ENCODE results near the gene CADM2.

CADM2 gene

DNA sequence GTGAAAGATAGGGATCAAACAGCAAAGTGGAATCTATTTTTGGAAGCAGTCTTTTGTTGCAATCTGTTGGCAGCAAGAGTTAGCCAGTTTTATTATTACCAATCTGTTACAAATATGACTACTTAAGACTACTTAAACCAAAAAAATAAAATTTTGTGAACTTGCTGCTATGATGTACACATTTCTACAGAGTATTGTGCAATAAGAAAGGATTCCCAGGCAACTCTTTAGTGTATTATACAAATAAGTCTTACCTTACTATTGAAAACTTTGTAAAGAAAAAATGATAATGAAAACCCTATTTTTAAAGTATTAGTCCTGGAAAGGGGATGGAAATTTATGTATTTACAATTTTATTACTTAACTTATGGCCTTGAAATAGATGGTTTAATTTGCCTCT is 44.7 kb downstream of the CADM2 start:
- no peaks in the 10 kb centered on the region for H3K9me3 ChIP-seq (ENCODE audit: control insufficient read depth in 5 of 5, low read length in 5 of 5)
- peaks cover 0 to 6% (median 0%) of the 10 kb centered on the region in 5 donors for H3K4me1 ChIP-seq (ENCODE audit: control insufficient read depth in 5 of 5, insufficient read depth in 5 of 5, low read length in 5 of 5)
- H3K4me3 ChIP-seq (ENCODE audit: low read depth in 1 of 5, low read length in 5 of 5): no peak overlapping the region
- no peaks in the 10 kb centered on the region for H3K36me3 ChIP-seq (ENCODE audit: control insufficient read depth in 5 of 5, insufficient read depth in 5 of 5, low read length in 5 of 5)
- H3K27ac ChIP-seq (ENCODE audit: low read depth, low read length): no peak overlapping the region
- H3K27me3 ChIP-seq (ENCODE audit: control insufficient read depth in 5 of 5, insufficient read depth in 4 of 5, low read length in 5 of 5): no peaks in the 10 kb centered on the region
- no peak overlapping the region for H3K9ac ChIP-seq (ENCODE audit: low read length in 5 of 5)

DNA sequence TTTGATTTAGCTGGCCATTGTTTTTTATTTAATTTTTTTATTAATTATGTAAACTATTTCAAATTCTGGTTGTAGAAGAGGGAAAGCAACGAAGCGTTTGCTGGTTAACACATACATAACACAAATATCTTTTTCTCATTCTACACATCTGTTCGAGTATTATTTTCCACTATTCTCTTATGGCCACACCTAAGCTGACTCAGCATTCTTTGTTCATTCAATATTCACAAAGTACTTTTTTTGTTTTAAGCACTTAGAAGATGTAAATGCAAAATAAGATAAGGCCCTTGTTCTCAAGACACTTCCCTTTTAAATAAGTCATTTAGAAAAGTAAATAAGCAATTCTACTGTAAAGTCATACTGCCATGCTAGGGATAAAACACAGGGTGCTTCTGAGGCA is 45.4 kb downstream of the CADM2 start:
- Histone ChIP-seq H3K9me3 (ENCODE audit: control insufficient read depth in 5 of 5, low read length in 5 of 5) (no peaks in the 10 kb centered on the region), H3K27ac (ENCODE audit: low read depth, low read length) (no peak overlapping the region), H3K36me3 (ENCODE audit: control insufficient read depth in 5 of 5, insufficient read depth in 5 of 5, low read length in 5 of 5) (no peaks in the 10 kb centered on the region), H3K9ac (ENCODE audit: low read length in 5 of 5) (no peak overlapping the region), H3K4me3 (ENCODE audit: low read depth in 1 of 5, low read length in 5 of 5) (no peak overlapping the region), H3K4me1 (ENCODE audit: control insufficient read depth in 5 of 5, insufficient read depth in 5 of 5, low read length in 5 of 5) (peaks cover 0 to 6% (median 0%) of the 10 kb centered on the region in 5 donors), H3K27me3 (ENCODE audit: control insufficient read depth in 5 of 5, insufficient read depth in 4 of 5, low read length in 5 of 5) (no peaks in the 10 kb centered on the region)

DNA sequence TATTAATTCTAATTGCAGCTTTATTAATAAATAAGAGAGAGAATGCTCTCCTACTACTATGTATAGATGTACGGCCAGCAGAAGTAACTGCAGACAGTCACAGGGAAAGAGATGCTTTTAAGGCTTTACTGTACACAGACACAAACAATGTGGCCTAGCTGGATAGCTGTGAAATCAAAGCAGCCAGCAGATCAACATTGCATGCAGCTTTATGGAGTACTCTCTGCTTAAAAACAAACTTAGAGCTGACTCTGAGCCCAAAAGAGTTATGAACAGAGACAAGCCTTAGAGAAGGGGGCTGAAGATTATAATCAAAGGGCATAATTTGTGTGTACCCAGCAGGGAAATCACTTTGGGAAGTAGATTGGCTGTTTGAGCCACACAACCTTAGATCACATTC is 47.2 kb downstream of the CADM2 start:
- H3K4me1 ChIP-seq (ENCODE audit: control insufficient read depth in 5 of 5, insufficient read depth in 5 of 5, low read length in 5 of 5): peaks cover 0 to 6% (median 0%) of the 10 kb centered on the region in 5 donors
- no peak overlapping the region for H3K27ac ChIP-seq (ENCODE audit: low read depth, low read length)
- H3K4me3 ChIP-seq (ENCODE audit: low read depth in 1 of 5, low read length in 5 of 5): no peak overlapping the region
- H3K36me3 ChIP-seq (ENCODE audit: control insufficient read depth in 5 of 5, insufficient read depth in 5 of 5, low read length in 5 of 5): no peaks in the 10 kb centered on the region
- no peaks in the 10 kb centered on the region for H3K27me3 ChIP-seq (ENCODE audit: control insufficient read depth in 5 of 5, insufficient read depth in 4 of 5, low read length in 5 of 5)
- no peaks in the 10 kb centered on the region for H3K9me3 ChIP-seq (ENCODE audit: control insufficient read depth in 5 of 5, low read length in 5 of 5)
- no peak overlapping the region for H3K9ac ChIP-seq (ENCODE audit: low read length in 5 of 5)

DNA sequence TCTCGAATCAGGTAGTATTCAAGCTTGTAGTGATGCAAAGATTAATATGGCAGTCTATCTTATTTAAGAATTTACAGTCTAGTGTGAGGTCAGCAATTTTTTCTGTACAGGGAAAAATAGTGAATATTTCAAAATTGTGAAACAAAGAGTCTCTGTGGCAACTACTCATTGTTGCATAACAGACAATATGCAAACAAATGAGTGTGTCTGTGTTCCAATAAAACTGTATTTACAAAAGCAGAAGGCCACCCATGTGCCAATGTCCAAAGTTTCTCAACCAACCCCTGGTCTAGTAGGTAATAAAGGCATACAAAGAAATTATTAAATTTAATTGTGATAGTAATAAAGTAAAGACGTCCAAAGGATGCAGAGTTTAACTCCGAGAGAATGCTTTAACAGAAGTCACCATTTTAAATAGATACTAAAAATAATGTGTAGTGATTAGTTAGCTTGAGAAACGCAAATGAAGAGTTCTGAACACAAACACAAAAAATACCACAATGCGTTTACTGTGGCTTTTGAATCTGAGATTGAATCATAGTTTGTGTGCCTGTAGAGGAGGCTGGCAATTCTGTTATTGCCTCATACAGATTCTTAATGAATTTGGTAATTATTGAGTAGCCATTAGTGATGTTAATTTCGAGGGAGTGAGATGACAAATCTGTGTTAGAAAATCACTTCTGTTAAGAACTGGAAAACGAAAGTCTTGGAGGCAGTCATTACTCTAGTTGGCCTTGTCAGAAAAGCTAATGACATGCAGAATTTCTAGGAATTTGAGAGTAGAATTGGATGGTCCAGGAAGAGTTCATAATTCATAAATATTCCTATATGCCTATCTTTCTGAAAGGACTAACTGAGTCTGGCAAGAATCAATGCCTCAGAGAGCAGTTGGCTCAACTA is 48.7 kb downstream of the CADM2 start:
- no peak overlapping the region for H3K4me3 ChIP-seq (ENCODE audit: low read depth in 1 of 5, low read length in 5 of 5)
- H3K4me1 ChIP-seq (ENCODE audit: control insufficient read depth in 5 of 5, insufficient read depth in 5 of 5, low read length in 5 of 5): peaks cover 0 to 6% (median 0%) of the 10 kb centered on the region in 5 donors
- H3K27ac ChIP-seq (ENCODE audit: low read depth, low read length): no peak overlapping the region
- H3K9ac ChIP-seq (ENCODE audit: low read length in 5 of 5): no peak overlapping the region
- H3K36me3 ChIP-seq (ENCODE audit: control insufficient read depth in 5 of 5, insufficient read depth in 5 of 5, low read length in 5 of 5): no peaks in the 10 kb centered on the region
- H3K9me3 ChIP-seq (ENCODE audit: control insufficient read depth in 5 of 5, low read length in 5 of 5): no peaks in the 10 kb centered on the region
- H3K27me3 ChIP-seq (ENCODE audit: control insufficient read depth in 5 of 5, insufficient read depth in 4 of 5, low read length in 5 of 5): no peaks in the 10 kb centered on the region

DNA sequence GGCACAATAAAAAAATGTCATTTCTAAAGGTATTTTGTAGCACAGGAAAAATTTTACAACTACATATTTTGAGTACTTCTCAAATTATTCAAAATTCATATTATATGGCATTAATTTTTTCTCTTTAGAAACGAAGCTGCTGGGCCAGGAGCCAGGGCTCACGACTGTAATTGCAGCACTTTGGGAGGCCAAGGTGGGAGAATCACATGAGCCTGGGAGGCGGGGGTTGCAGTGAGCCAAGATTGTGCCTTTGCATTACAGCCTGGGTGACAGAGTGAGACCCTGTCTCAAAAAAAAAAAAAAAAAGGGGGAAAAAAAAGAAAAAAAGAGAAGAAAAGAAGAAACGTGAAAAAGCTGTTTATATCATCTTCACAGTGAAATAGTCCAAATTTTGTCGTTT is 62.0 kb downstream of the CADM2 start:
- Histone ChIP-seq H3K4me3 (ENCODE audit: low read depth in 1 of 5, low read length in 5 of 5) (no peak overlapping the region), H3K4me1 (ENCODE audit: control insufficient read depth in 5 of 5, insufficient read depth in 5 of 5, low read length in 5 of 5) (no peaks in the 10 kb centered on the region), H3K27ac (ENCODE audit: low read depth, low read length) (no peak overlapping the region), H3K27me3 (ENCODE audit: control insufficient read depth in 5 of 5, insufficient read depth in 4 of 5, low read length in 5 of 5) (no peaks in the 10 kb centered on the region), H3K9ac (ENCODE audit: low read length in 5 of 5) (no peak overlapping the region), H3K9me3 (ENCODE audit: control insufficient read depth in 5 of 5, low read length in 5 of 5) (no peaks in the 10 kb centered on the region), H3K36me3 (ENCODE audit: control insufficient read depth in 5 of 5, insufficient read depth in 5 of 5, low read length in 5 of 5) (no peaks in the 10 kb centered on the region)

DNA sequence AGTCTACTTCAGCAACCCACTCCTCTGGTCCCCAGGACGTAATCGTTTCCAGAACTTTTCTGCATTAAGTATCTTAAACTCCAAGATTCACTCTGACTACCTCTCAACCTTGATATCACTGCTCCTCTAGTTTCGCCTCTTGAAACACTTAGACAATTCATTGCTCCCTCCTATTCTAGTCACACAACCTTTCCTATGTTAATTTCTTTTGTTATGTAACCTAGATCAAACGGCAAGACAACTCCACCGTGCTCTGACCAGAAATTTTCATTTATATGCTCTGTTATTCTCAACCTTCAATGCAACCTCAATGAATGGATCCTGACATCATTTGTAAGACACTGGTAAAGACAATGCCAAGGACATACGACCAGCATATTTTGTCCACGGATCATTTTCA is 71.3 kb downstream of the CADM2 start:
- no peaks in the 10 kb centered on the region for H3K4me1 ChIP-seq (ENCODE audit: control insufficient read depth in 5 of 5, insufficient read depth in 5 of 5, low read length in 5 of 5)
- no peak overlapping the region for H3K4me3 ChIP-seq (ENCODE audit: low read depth in 1 of 5, low read length in 5 of 5)
- no peak overlapping the region for H3K9ac ChIP-seq (ENCODE audit: low read length in 5 of 5)
- no peak overlapping the region for H3K27ac ChIP-seq (ENCODE audit: low read depth, low read length)
- H3K36me3 ChIP-seq (ENCODE audit: control insufficient read depth in 5 of 5, insufficient read depth in 5 of 5, low read length in 5 of 5): no peaks in the 10 kb centered on the region
- no peaks in the 10 kb centered on the region for H3K9me3 ChIP-seq (ENCODE audit: control insufficient read depth in 5 of 5, low read length in 5 of 5)
- H3K27me3 ChIP-seq (ENCODE audit: control insufficient read depth in 5 of 5, insufficient read depth in 4 of 5, low read length in 5 of 5): no peaks in the 10 kb centered on the region

DNA sequence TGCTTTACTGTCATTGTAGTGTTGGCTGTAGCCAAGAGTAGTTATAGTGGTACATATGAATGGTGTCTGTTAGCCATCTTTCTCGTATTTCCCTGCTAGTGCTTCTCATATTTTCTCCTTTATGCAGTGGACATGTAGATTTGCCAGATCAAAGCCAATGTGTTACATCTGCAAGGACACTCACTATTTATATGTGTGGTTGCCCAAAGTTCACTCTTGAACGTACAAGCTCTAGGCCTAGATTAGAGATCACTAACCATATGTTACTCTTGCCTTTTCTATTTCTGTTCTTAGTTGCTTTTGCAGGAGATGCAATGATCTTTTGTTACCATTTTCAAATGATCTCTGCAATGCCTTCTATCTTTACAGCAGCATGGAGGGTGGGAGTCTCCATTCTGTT is 78.4 kb downstream of the CADM2 start:
- H3K4me3 ChIP-seq (ENCODE audit: low read depth in 1 of 5, low read length in 5 of 5): no peak overlapping the region
- H3K27me3 ChIP-seq (ENCODE audit: control insufficient read depth in 5 of 5, insufficient read depth in 4 of 5, low read length in 5 of 5): no peaks in the 10 kb centered on the region
- no peak overlapping the region for H3K27ac ChIP-seq (ENCODE audit: low read depth, low read length)
- H3K4me1 ChIP-seq (ENCODE audit: control insufficient read depth in 5 of 5, insufficient read depth in 5 of 5, low read length in 5 of 5): no peaks in the 10 kb centered on the region
- H3K36me3 ChIP-seq (ENCODE audit: control insufficient read depth in 5 of 5, insufficient read depth in 5 of 5, low read length in 5 of 5): no peaks in the 10 kb centered on the region
- no peak overlapping the region for H3K9ac ChIP-seq (ENCODE audit: low read length in 5 of 5)
- H3K9me3 ChIP-seq (ENCODE audit: control insufficient read depth in 5 of 5, low read length in 5 of 5): no peaks in the 10 kb centered on the region

DNA sequence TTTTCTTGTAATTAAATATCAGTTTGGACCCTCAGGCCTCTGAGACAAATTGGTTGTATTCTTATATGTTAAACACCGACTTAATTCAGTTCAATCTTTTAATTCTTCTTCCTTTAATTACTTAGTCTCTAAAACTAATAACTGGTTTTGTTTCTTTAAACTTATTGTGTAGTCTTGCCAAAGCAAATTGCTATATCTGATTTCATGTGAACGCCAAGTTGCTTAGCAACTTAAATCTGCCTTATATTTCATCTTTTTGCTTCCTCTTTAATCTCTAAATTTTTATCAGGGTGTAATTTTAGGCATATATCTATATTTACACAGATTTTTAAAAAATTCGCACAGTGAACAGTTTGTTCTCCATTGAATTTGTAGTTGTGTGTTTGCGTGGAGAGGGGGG is 82.2 kb downstream of the CADM2 start:
- Histone ChIP-seq H3K9ac (ENCODE audit: low read length in 5 of 5) (no peak overlapping the region), H3K4me1 (ENCODE audit: control insufficient read depth in 5 of 5, insufficient read depth in 5 of 5, low read length in 5 of 5) (no peaks in the 10 kb centered on the region), H3K27ac (ENCODE audit: low read depth, low read length) (no peak overlapping the region), H3K27me3 (ENCODE audit: control insufficient read depth in 5 of 5, insufficient read depth in 4 of 5, low read length in 5 of 5) (no peaks in the 10 kb centered on the region), H3K9me3 (ENCODE audit: control insufficient read depth in 5 of 5, low read length in 5 of 5) (no peaks in the 10 kb centered on the region), H3K4me3 (ENCODE audit: low read depth in 1 of 5, low read length in 5 of 5) (no peak overlapping the region), H3K36me3 (ENCODE audit: control insufficient read depth in 5 of 5, insufficient read depth in 5 of 5, low read length in 5 of 5) (no peaks in the 10 kb centered on the region)

DNA sequence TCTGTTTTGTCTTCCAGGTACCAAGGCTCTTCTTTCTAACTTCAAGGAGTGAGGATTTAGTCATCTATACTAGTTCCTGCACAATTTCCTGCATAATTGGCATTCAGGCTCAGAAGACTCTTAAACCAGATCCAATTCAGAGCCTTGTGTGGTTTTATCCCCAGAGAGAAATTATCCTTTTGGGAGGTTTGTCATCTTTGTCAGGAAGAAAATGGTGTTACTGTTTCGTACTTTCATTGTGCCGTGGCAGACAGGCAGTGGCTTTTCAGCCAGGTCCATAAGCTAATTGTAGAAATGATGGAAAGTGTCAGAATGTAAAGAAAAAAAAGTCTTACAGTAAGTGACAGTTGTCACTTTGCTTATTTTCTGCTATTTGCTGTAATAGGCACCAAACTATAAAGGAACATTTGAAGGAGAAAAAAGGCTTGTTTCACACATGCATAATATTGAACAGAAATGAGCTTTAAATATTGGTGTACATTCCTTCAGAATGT is 82.8 kb downstream of the CADM2 start:
- H3K27ac ChIP-seq (ENCODE audit: low read depth, low read length): no peak overlapping the region
- no peaks in the 10 kb centered on the region for H3K4me1 ChIP-seq (ENCODE audit: control insufficient read depth in 5 of 5, insufficient read depth in 5 of 5, low read length in 5 of 5)

DNA sequence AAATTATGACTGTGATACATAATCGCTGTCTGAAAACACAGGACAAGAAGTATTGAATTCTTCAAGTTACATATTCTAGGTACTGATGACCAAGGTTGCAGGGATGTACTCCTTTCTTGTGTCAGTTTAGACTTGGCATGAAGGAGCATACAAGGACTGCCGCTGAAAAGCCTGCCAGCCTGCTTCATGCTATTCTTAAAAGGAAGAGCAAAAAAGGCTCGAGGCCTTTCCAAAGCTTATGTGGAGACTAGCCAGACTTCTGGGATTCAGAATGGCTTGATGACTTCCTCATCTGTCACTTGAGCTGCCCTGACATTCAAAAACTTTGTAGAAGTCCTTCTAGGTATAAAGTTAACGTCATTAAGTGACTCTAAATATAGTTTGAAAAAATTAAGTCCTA is 92.0 kb downstream of the CADM2 start:
- Histone ChIP-seq H3K27ac (ENCODE audit: low read depth, low read length) (no peak overlapping the region), H3K9ac (ENCODE audit: low read length in 5 of 5) (no peak overlapping the region), H3K36me3 (ENCODE audit: control insufficient read depth in 5 of 5, insufficient read depth in 5 of 5, low read length in 5 of 5) (no peaks in the 10 kb centered on the region), H3K4me3 (ENCODE audit: low read depth in 1 of 5, low read length in 5 of 5) (no peak overlapping the region), H3K9me3 (ENCODE audit: control insufficient read depth in 5 of 5, low read length in 5 of 5) (no peaks in the 10 kb centered on the region), H3K4me1 (ENCODE audit: control insufficient read depth in 5 of 5, insufficient read depth in 5 of 5, low read length in 5 of 5) (no peaks in the 10 kb centered on the region), H3K27me3 (ENCODE audit: control insufficient read depth in 5 of 5, insufficient read depth in 4 of 5, low read length in 5 of 5) (no peaks in the 10 kb centered on the region)

More for the DNA sequence above, 82.8 kb downstream of the CADM2 start:
- Histone ChIP-seq H3K9me3 (ENCODE audit: control insufficient read depth in 5 of 5, low read length in 5 of 5) (no peaks in the 10 kb centered on the region), H3K9ac (ENCODE audit: low read length in 5 of 5) (no peak overlapping the region), H3K27me3 (ENCODE audit: control insufficient read depth in 5 of 5, insufficient read depth in 4 of 5, low read length in 5 of 5) (no peaks in the 10 kb centered on the region), H3K4me3 (ENCODE audit: low read depth in 1 of 5, low read length in 5 of 5) (no peak overlapping the region), H3K36me3 (ENCODE audit: control insufficient read depth in 5 of 5, insufficient read depth in 5 of 5, low read length in 5 of 5) (no peaks in the 10 kb centered on the region)

Measured in subcutaneous abdominal adipose tissue (tissue), 5 donors.